GM06990 (cell line): ENCODE data around the gene FAM83C.

ENCODE experiments used
- DNase-seq: peaks from one replicate; pipeline ENCODE4 v3.0.0-alpha.2; 2011; ENCODE audit not compliant: insufficient read length; ENCODE audit errors: extremely low read depth
- H3K27me3 ChIP-seq: replicated peaks from 2 replicates; pipeline ENCODE4 v1.6.0; 2011; ENCODE audit warnings: low read length; ENCODE audit not compliant: control insufficient read depth, insufficient read depth
- H3K36me3 ChIP-seq: 2 replicates; pipeline ENCODE4 v1.5.1; 2011; ENCODE audit warnings: low read length; ENCODE audit not compliant: control insufficient read depth, insufficient read depth
- H3K4me3 ChIP-seq: replicated peaks from 2 replicates; pipeline ENCODE4 v1.5.1; 2011; ENCODE audit warnings: low read depth, mild to moderate bottlenecking, control low read depth, low read length
- TF ChIP-seq, protein P1 (sequence below): IDR thresholded peaks from 2 replicates; pipeline ENCODE4 v1.5.1; 2011; ENCODE audit warnings: low read length, control low read depth, mild to moderate bottlenecking, inconsistent platforms; ENCODE audit not compliant: insufficient read depth, poor library complexity, severe bottlenecking

The FAM83C gene

DNA sequence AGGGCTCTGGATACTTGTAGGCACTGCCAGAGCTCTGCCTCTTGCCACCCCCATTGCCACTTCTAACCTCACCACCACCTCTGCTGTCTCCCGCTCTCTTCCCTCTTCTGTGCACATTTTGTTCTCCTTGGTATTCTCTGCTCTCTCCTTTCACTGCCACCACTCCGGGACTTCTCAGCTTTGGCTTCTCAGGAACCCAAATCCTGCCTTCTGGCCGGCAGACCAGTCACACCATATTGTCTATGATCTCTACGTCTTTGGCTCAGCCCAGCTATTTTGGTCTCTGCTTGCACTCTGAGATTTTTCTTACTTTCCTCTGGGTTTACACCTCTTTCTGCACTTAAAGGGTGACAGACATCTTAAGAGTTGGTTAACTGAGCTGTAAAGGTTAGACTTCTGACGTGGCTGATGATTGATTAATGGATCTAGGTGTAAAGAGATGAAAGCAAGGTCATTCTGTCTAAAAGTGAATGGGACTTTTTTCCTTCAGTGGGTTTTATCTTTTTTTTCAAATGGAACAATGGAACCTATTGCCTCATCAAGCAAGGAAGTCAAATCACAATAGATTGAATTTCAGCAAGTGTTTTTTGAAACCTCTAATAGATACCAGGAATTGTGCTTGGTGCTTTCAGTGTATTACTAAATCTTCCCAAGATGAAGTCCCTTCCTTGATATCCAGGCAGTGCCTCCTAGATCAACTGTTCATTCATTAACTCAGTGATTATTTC, 52.0 kb downstream of the FAM83C start:
- no peaks in the 10 kb centered on the region for H3K27me3 ChIP-seq
- no peak for DNase-seq
- TF ChIP-seq, protein P1, sequence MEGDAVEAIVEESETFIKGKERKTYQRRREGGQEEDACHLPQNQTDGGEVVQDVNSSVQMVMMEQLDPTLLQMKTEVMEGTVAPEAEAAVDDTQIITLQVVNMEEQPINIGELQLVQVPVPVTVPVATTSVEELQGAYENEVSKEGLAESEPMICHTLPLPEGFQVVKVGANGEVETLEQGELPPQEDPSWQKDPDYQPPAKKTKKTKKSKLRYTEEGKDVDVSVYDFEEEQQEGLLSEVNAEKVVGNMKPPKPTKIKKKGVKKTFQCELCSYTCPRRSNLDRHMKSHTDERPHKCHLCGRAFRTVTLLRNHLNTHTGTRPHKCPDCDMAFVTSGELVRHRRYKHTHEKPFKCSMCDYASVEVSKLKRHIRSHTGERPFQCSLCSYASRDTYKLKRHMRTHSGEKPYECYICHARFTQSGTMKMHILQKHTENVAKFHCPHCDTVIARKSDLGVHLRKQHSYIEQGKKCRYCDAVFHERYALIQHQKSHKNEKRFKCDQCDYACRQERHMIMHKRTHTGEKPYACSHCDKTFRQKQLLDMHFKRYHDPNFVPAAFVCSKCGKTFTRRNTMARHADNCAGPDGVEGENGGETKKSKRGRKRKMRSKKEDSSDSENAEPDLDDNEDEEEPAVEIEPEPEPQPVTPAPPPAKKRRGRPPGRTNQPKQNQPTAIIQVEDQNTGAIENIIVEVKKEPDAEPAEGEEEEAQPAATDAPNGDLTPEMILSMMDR: no peak
- no peak overlapping the region for H3K4me3 ChIP-seq
- H3K36me3 ChIP-seq: no peaks in the 10 kb centered on the region

DNA sequence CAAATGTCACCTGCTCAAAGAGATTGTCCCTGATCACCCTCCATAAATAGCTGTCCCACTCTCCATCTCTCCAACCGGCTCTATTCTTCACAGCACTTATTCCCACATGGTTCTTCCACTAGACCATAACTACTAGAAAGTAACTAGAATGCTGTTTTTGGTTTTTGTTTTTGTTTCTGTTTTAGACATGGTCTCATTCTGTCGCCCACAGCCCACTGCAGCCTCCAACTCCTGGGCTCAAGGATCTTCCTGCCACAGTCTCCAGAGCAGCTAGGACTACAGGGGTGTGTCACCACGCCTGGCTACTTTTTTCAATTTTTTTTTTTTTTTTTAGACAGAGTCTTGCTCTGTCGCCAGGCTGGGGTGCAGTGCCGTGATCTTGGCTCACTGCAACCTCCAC, 53.5 kb downstream of the FAM83C start:
- no peak for DNase-seq
- TF ChIP-seq, protein P1: no peak
- Histone ChIP-seq H3K36me3 (no peaks in the 10 kb centered on the region), H3K4me3 (no peak overlapping the region), H3K27me3 (no peaks in the 10 kb centered on the region)

DNA sequence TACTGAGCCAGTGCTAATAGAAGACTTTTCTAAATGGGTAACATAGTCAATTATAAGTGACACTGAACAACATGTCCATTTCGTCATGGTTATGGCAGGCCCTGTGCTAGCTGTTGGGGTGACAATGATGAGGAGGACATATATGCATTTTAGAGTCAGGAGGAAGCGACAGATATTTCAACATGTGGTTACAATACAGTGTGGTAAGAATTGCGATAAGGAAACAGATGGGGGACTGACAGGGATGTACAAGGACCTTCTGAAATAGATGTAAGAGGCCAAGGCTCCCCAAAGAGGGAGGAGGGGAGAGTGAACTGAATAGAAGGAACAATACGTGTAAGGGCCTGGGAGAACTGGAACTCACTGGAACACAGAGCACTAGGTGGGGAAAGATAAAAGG, 54.1 kb downstream of the FAM83C start:
- no peaks in the 10 kb centered on the region for H3K36me3 ChIP-seq
- no peak overlapping the region for H3K4me3 ChIP-seq
- no peak for DNase-seq
- no peaks in the 10 kb centered on the region for H3K27me3 ChIP-seq
- TF ChIP-seq, protein P1: no peak

DNA sequence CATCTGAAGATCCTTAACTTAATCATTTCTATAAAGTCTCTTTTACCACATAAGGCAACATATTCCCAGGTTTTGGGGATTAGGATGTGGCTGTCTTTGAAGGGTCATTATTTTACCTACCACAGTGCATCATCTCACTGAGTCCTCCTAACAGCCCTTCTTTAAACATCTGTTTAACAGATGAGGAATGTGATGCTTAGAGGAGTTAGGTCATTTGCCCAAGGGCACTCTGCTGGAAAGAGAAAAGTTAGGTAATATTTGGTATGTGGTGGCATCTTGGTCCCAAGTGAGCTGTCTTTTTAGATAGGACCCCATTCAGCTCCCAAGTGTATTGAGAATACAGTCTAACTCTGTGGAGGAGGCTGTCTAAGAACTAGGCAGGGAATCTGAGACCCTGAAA, 54.7 kb downstream of the FAM83C start:
- TF ChIP-seq, protein P1: no peak
- Histone ChIP-seq H3K27me3 (no peaks in the 10 kb centered on the region), H3K36me3 (no peaks in the 10 kb centered on the region), H3K4me3 (no peak overlapping the region)
- no peak for DNase-seq

DNA sequence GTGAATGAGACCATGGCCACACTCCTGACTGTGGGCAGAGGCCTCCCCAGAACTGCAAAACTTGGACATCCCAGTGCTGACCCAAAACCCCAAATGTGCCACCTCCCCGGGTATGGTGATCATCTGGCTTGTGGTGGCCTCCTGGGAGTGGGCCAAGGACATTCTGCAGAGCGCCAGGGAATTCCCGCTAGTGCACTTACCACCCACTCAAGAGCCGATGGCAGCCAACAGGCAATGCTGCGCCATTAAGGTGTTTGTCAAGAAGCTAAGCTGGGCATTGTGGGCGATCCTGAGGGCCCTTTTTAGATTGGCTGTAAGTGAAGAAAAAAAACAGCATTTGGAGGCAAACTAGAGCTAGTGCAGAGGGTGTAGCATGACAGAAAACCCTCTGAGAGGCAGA, 56.3 kb downstream of the FAM83C start:
- DNase-seq: no peak
- H3K27me3 ChIP-seq: no peaks in the 10 kb centered on the region
- TF ChIP-seq, protein P1: no peak
- H3K4me3 ChIP-seq: no peak overlapping the region
- H3K36me3 ChIP-seq: no peaks in the 10 kb centered on the region
